Measurements from ENCODE around the gene PACSIN3.

- no peak for TF ChIP-seq POLR2AphosphoS5 (IDR thresholded peaks at IDR 0.05; ENCODE audit: insufficient read depth, low read depth, low read length)
- no peak for TF ChIP-seq JUN (IDR thresholded peaks at IDR 0.05; ENCODE audit: borderline replicate concordance, insufficient read depth, insufficient read length, low read depth)
- no peak for TF ChIP-seq POLR2A (IDR thresholded peaks at IDR 0.05; ENCODE audit: low read depth, low read length)
- TF ChIP-seq CTCF (IDR thresholded peaks at IDR 0.05; ENCODE audit: extremely low read depth in 1 of 2, insufficient read depth in 1 of 2, low read depth in 1 of 2, low read length in 2 of 2) = no peak
- no peak for TF ChIP-seq EZH2 (IDR thresholded peaks at IDR 0.05; ENCODE audit: borderline replicate concordance, low read depth, low read length, severe bottlenecking)
- no peak for TF ChIP-seq MYC (IDR thresholded peaks at IDR 0.05; ENCODE audit: low read depth, low read length)
- TF ChIP-seq, protein P1, sequence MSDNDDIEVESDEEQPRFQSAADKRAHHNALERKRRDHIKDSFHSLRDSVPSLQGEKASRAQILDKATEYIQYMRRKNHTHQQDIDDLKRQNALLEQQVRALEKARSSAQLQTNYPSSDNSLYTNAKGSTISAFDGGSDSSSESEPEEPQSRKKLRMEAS (IDR thresholded peaks at IDR 0.05; ENCODE audit: insufficient read depth, insufficient read length) = no peak
- no peak for TF ChIP-seq GATA2 (IDR thresholded peaks at IDR 0.05; ENCODE audit: insufficient read depth, insufficient read length, low read depth, low read length)
- no peak for TF ChIP-seq FOS (IDR thresholded peaks at IDR 0.05; ENCODE audit: borderline replicate concordance, insufficient read depth, low read length)
Observed at GRCh38 chr11:47156951-47157350, 29.3 kb downstream of the PACSIN3 start.

Measured in endothelial cell of umbilical vein (primary cell).